SW 1271 (cell line): ENCODE results near the gene PSMG4.

Experiments used
- DNase-seq, 2 experiments: peaks; one replicate each; lab custom pipeline; 2025; lab: John Stamatoyannopoulos, UW

The PSMG4 gene

DNA sequence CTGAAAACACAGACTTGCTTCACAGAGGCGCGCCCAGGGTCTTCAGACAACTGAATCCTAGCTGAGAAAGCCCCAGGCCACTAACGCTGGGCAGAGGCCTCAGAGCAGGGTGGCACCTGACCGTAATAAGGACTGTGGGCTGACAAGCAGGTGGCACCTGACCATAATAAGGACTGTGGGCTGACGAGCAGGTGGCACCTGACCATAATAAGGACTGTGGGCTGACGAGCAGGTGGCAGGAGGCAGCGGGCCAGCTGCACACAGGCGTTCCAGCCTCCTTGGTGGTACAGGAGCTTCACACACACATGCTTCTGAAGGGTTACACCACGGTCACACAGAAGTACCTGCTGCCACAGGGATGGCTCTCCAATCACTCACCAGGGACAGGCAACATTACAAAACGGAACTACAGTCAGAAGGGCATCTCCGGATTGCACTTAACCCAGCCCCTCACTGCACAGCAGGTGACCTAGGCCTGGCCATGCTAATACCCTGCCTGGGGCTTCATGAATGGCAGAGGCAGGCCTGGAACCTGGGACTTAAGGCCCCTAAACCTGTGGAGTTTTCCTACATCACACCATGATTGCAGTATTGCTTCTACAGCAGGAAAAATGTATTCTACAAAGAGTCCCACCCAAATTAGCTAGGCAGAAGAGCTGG, 50.8 kb downstream of the PSMG4 start:
- no peak for DNase-seq

DNA sequence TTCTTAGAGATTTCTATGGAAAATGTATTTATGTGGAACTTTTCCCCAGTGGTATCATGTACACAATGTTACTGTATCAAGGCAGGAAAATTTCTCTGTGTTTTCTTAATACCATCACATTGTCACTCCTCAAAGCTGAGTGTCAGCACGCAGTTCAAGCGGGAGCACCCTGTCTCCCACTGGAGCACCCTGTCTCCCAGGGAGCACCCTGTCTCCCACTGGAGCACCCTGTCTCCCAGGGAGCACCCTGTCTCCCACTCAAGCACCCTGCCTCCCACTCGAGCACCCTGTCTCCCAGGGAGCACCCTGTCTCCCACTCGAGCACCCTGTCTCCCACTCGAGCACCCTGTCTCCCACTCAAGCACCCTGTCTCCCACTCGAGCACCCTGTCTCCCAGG, 51.3 kb downstream of the PSMG4 start:
- DNase-seq, result no peak

DNA sequence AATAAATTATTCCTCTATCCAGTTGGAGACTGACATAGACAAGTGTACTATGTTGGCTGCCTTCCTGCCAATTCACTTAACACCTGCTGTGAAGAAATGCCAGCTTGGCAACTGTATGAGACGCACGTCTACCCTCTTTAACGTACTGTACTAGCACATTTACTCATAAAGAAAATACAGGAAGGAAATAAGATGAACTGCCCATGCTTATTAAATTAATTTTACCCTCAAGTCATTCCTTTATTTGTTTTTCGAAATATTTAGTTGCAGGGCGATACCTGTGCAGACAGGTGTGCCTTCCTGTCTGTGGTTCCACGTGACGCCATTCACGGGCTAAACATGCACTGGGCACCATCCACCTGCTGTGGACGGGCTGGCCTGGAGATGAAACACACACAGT, 52.0 kb downstream of the PSMG4 start:
- no peak for DNase-seq

DNA sequence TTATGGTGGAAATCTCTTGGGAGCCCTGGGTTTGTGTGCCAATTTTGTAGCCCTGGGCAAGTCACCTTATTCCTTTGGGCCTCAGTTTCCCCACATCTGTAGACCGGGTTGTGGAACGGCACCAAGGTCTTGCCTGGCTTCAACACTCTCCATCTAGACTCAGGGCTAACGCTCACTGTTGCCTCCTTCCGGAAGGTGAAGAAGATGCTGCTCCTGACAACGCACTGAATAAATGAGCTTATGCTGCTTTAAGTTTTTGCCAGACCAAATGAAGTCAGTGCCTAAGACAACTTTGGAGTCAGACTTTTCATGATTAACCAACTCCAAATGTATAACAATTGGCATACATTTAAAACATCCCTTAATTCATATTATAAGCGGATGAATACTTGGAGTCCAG, 53.1 kb downstream of the PSMG4 start:
- DNase-seq, result no peak

DNA sequence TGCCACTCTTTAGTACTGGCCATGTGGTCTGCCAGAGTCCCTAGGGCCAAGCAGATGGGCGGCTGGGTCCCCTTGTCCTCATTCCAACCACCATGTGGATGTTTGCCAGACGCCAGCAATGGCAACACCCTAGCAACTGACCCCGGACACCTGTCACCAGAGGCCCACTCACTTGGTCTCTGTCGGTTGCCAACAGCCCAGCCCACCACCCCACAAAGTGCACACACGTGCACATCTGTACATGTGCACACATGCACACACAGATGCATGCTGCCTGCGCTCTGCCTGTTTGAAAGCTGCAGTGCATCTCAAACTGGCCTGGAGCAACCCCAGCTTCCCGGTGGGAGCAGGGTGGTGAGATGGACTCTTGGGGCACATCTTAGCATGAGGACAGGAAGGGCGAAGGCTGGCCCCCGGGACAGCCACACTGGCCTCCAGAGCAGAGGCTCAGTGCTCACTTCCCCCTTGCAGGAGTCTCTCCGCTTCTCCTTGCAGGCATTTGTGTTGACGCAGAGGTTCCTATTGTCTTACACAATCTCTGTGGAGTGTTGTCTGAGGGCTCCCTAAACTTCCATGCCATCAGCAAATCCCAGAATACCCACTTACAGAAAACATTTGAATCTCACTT, 54.0 kb downstream of the PSMG4 start:
- no peak for DNase-seq

DNA sequence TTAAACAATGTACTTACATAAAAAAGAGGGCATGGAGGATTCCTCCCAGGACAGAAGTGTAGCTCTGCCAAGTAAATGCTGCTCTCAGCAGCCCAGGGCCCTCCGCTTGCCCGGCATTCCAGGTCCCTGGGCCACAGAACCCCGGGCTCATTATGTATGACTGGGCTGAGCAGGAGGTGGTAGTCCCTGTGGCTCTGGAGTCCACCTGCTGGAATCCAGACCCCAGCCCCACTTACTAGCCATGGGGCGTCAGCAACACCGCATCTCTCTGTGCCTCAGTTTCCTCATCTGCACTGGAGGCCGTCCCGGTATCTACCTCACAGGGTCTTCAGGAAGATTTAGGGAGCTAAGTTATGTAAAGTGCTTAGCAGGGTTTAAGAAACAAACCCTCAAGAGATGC, 55.4 kb downstream of the PSMG4 start:
- DNase-seq, result no peak

DNA sequence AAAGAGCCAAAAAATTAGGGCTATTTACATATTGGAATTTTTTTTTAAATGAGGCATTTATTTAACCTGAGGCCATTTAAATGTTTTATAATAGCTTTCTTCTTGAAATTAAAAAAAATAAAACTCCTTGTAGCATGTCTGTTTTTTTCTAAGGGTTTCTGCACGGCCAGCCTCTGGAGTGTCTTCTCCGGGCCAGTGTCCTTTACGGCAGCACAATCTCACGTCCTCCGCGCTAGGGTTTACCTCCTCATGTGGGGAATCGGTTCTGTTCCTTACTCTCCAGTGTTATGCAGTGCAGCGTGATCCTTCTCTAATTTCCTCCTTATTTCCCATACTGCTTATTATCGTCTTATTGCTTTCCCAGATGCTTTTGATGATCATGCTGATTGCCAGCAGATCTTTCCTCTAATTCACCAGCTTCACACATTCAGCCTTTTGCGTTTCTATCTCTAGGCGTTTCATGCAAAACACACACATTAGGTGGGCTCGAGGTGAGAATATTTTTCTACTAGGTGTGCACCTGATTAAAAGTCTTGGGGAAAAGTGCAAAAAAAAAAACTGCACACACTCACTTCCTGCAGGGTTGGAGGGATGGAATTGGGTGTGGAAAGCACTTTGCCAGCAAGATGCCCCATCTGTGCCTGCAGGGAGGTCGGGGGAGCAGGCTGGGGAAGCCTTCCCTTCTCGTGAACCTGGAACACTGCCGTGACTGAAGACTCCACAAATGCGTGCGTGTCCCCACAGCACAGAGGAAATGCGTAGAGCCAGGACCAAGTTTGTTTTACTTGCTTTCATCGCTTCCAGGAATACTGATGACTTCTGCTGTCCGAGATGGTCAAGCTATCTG, 56.1 kb downstream of the PSMG4 start:
- DNase-seq, result no peak

DNA sequence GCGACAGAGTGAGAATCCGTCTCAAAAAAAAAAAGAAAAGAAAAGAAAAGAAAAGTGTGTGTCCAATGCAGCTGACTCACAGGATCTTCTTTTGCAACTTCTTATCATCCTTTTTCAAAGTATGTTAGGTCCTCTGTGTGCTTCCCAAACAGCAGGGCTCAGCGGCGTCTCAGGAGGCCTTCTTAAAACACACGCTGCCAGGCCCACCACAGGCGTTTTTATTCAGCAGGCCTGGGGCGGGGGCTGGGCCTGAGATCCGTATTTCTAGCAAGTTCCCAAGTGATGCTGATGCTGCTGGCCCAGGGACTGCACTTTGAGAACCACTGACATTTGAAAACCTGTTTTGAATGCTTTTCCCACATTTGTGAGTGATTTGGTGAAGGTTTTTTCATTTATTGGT, 57.1 kb downstream of the PSMG4 start:
- no peak for DNase-seq

DNA sequence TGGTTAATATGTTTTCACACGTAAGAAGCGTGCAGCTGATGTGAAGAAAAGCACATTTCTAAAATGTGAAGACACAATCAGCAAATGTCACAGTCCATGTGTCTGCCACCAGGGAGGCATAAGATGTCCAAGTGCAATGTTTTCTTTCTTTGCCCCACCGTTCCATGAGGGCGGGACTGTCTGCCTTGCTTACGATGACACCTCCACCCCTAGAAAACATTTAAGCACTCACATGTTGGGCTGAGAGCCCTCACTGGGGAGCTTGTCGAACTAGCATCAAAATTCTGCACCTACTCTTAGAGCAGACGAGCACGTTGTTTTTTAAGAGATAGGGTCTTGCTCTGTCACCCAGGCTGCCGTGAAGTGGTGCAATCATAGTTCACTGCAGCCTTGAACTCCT, 57.6 kb downstream of the PSMG4 start:
- no peak for DNase-seq

DNA sequence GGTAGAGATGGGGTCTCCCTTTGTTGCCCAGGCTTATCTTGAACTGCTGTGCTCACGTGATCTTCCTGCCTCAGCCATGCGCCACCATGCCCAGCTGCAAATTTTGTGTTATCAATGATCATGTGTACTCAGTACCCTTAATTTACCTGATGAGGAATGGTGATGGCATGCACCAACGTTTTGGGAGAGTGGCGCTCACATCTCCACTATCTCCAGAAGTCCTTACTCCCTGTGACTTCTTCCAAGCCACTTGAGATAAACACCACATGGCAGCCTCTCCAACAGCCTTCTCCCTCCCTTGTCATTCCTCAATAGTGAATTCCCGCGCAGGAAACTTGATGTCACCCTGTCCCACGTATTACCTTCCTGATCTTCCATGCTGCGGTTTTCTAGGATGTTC, 58.1 kb downstream of the PSMG4 start:
- DNase-seq, result no peak
